Ecto neural progenitor cell (in vitro differentiated cells): ENCODE results near the gene QPRT.
A peak's percentile ranks its signal among the peaks of the same experiment; 100 is the strongest.
"Not testable (repeated sequence)": the region's sequence is repeated elsewhere in the genome, so short reads cannot be mapped to it uniquely, and the experiment has no call there.

ENCODE experiments used
- DNase-seq: peaks from one replicate; pipeline ENCODE4 v3.0.0-alpha.2; 2018; ENCODE audit warnings: low spot score

QPRT gene

GRCh38 chr16:29720703-29721102 lies 41.7 kb downstream of the QPRT start:
- DNase-seq = no peak

- DNase-seq = peak; percentile 76
Measured at GRCh38 chr16:29721167-29721879, 42.3 kb downstream of the QPRT start.

- no peak for DNase-seq
Measured at GRCh38 chr16:29726845-29727377, 47.9 kb downstream of the QPRT start.

GRCh38 chr16:29727452-29727851 lies 48.5 kb downstream of the QPRT start:
- DNase-seq = no peak

- no peak for DNase-seq
Measured at GRCh38 chr16:29729116-29729521, 50.1 kb downstream of the QPRT start.

- DNase-seq = no peak
Measured at GRCh38 chr16:29730649-29731048, 51.7 kb downstream of the QPRT start.

GRCh38 chr16:29731768-29732601 lies 53.0 kb downstream of the QPRT start:
- not testable (repeated sequence) for DNase-seq

- no peak for DNase-seq
Measured at GRCh38 chr16:29734786-29735185, 55.8 kb downstream of the QPRT start.

GRCh38 chr16:29736112-29736511 lies 57.1 kb downstream of the QPRT start:
- no peak for DNase-seq

- DNase-seq = no peak
Measured at GRCh38 chr16:29736764-29737163, 57.8 kb downstream of the QPRT start.

GRCh38 chr16:29737713-29738112 lies 58.7 kb downstream of the QPRT start:
- no peak for DNase-seq

GRCh38 chr16:29738514-29738913 lies 59.5 kb downstream of the QPRT start:
- no peak for DNase-seq

- DNase-seq = not testable (repeated sequence)
Measured at GRCh38 chr16:29739927-29740629, 61.1 kb downstream of the QPRT start.

GRCh38 chr16:29740630-29741015 lies 61.6 kb downstream of the QPRT start:
- DNase-seq = not testable (repeated sequence)

GRCh38 chr16:29742683-29743275 lies 63.8 kb downstream of the QPRT start:
- no peak for DNase-seq

- DNase-seq = no peak
Measured at GRCh38 chr16:29743475-29743826, 64.5 kb downstream of the QPRT start.

- DNase-seq = no peak
Measured at GRCh38 chr16:29743827-29744531, 65.0 kb downstream of the QPRT start.

- DNase-seq = no peak
Measured at GRCh38 chr16:29744541-29745101, 65.6 kb downstream of the QPRT start.

- no peak for DNase-seq
Measured at GRCh38 chr16:29745121-29745852, 66.3 kb downstream of the QPRT start.

- DNase-seq = no peak
Measured at GRCh38 chr16:29745853-29746345, 66.9 kb downstream of the QPRT start, which contains the start of gene C16orf54. TSS of gene C16orf54 (minus strand) at chr16:29745990. CDS start at chr16:29744951, 1,039 bp downstream.
